ENCODE data around the gene CAMTA1. TPM values are rescaled to one million over a fixed set of nuclear protein-coding genes. Genes with fewer than 3 reads are reported as not detected.
"Not testable (repeated sequence)": the region's sequence is repeated elsewhere in the genome, so short reads cannot be mapped to it uniquely, and the experiment has no call there.

CAMTA1 gene
- total RNA-seq = 89.1 and 99.0 TPM in 2 replicates
- long read RNA-seq, transcript CAMTA1-208 (4 exons, 567 nt) = major isoform, 6 of 21 reads
- long read RNA-seq, partial matches to known transcripts = 5 of 21 reads
- long read RNA-seq, other reads (novel, unspliced or antisense) = 7 of 21 reads

DNA sequence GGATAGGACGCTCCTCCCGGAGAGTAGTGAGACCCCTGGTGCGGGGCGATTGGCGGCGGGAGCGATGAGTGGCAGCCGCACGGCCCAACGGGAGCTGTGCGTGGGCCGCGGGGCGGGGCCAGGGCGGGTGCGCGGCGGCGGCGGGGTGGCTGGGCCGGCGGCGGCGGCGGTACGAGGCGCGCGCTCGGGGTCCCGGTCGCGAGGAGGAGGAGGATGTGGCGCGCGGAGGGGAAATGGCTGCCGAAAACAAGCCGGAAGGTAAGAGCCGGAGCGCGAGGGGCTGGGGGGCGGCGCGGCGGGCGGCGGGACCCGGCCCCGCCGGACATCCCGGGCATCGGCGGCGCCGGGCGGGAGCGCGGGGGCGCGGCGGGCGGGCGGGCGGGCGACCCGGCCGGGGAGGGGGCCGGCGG, at the start of gene CAMTA1:
CAMTA1 (plus strand) TSS at position 137 of the 410 bp plus-strand sequence; CDS start at position 214, 77 bp downstream.
- Mint-ChIP-seq H3K9me3 (ENCODE audit: low read depth) (no peaks in the 10 kb centered on the region), H3K36me3 (ENCODE audit: insufficient read depth) (peaks cover 2% of the 10 kb centered on the region), H3K27me3 (no peaks in the 10 kb centered on the region), H3K27ac (peak within 1 kb of the TSS; percentile 98), H3K4me1 (ENCODE audit: low read depth) (peaks cover 30% of the 10 kb centered on the region), H3K4me3 (ENCODE audit: low read depth) (peak within 1 kb of the TSS; percentile 86)
- no peak for DNase-seq (ENCODE audit: low spot score, unreplicated experiment)
- TF ChIP-seq CTCF (IDR thresholded peaks at IDR 0.05; ENCODE audit: unreplicated experiment) = no peak

- no peak for DNase-seq (ENCODE audit: low spot score, unreplicated experiment)
- Mint-ChIP-seq H3K4me3 (ENCODE audit: low read depth) (no peak overlapping the region), H3K27ac (no peak overlapping the region), H3K4me1 (ENCODE audit: low read depth) (no peaks in the 10 kb centered on the region), H3K36me3 (ENCODE audit: insufficient read depth) (no peaks in the 10 kb centered on the region), H3K9me3 (ENCODE audit: low read depth) (peaks cover 4% of the 10 kb centered on the region), H3K27me3 (peaks cover 13% of the 10 kb centered on the region)
- TF ChIP-seq CTCF (IDR thresholded peaks at IDR 0.05; ENCODE audit: unreplicated experiment) = no peak
Measured at GRCh38 chr1:6738987-6739676, 46.1 kb upstream of the CAMTA1 start.

- H3K9me3 Mint-ChIP-seq (ENCODE audit: low read depth); H3K4me3 Mint-ChIP-seq (ENCODE audit: low read depth); H3K4me1 Mint-ChIP-seq (ENCODE audit: low read depth); H3K36me3 Mint-ChIP-seq (ENCODE audit: insufficient read depth); DNase-seq (ENCODE audit: low spot score, unreplicated experiment); H3K27ac Mint-ChIP-seq: not testable (repeated sequence)
- H3K27me3 Mint-ChIP-seq = peaks cover 11% of the 10 kb centered on the region
Measured at GRCh38 chr1:6742676-6743188, 42.5 kb upstream of the CAMTA1 start.

DNA sequence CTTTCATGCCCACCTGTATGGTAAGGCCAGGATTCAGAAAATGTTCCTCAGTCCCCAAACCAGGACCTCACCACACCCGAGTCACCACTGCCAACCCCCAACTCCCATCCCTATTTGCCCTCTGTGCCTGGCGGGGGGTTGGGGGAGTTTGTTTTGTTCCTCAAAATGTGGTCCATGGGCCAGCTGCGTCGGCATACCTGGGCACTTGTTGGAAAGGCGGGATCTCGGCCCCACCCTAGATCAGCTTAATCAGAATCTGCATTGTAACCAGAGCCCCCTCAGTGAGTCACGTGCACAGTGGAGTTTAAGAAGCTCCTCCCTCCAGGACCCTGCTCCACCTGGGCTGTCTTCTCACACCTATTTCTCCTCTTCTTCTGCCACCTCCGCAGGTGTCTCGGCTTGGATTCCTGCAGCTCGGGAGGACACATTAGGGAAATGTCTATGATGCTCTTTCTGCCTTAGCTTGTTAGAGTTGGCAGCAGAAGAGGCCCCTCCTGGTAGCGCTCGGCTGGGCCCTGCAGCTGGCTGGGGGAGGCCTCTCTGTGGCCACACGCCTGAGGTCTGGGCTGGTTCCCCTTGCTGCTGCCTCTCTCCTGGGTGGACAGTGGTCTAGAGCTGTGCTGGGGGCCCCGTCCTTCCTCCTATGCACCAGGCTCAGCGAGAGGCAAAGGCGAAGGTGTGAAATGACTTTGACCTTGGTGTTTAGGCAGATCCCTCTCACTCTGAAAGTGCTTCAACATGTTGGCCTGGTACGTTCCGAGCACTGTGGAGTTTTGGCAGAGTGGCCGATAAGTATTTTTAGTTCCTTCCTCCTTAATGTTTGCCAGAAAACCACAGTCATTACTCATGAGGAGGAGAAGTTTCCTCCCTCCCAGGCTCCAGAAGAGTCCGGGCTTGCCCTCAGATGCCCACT, 41.8 kb upstream of the CAMTA1 start:
- H3K4me3 Mint-ChIP-seq (ENCODE audit: low read depth) = no peak overlapping the region
- no peak overlapping the region for H3K27ac Mint-ChIP-seq
- H3K9me3 Mint-ChIP-seq (ENCODE audit: low read depth) = peaks cover 4% of the 10 kb centered on the region
- TF ChIP-seq CTCF (IDR thresholded peaks at IDR 0.05; ENCODE audit: unreplicated experiment) = no peak
- no peak for DNase-seq (ENCODE audit: low spot score, unreplicated experiment)
- H3K4me1 Mint-ChIP-seq (ENCODE audit: low read depth) = no peaks in the 10 kb centered on the region
- H3K27me3 Mint-ChIP-seq = peaks cover 18% of the 10 kb centered on the region
- H3K36me3 Mint-ChIP-seq (ENCODE audit: insufficient read depth) = no peaks in the 10 kb centered on the region

- TF ChIP-seq CTCF (IDR thresholded peaks at IDR 0.05; ENCODE audit: unreplicated experiment) = no peak
- H3K27ac Mint-ChIP-seq = no peak overlapping the region
- H3K9me3 Mint-ChIP-seq (ENCODE audit: low read depth) = peaks cover 4% of the 10 kb centered on the region
- no peak overlapping the region for H3K4me3 Mint-ChIP-seq (ENCODE audit: low read depth)
- H3K4me1 Mint-ChIP-seq (ENCODE audit: low read depth) = no peaks in the 10 kb centered on the region
- no peak for DNase-seq (ENCODE audit: low spot score, unreplicated experiment)
- peaks cover 30% of the 10 kb centered on the region for H3K27me3 Mint-ChIP-seq
- no peaks in the 10 kb centered on the region for H3K36me3 Mint-ChIP-seq (ENCODE audit: insufficient read depth)
Measured at GRCh38 chr1:6745073-6745472, 40.2 kb upstream of the CAMTA1 start.

All from progenitor cell of endocrine pancreas (in vitro differentiated cells).